Tibial artery (tissue), 4 donors: ENCODE measurements around the gene TACC2.

Source experiments
- DNase-seq, 2 donors: peaks; one replicate each; pipeline ENCODE4 v3.0.0-alpha.2; 2019
- H3K27ac ChIP-seq, 2 donors: fragments of 200-600 bp; sonication (generic) in 1 of 2; 1 replicate in 1 of 2; 2 replicates in 1 of 2; pipeline ENCODE4 v1.5.1; 2018 to 2019; ENCODE audit warnings: mild to moderate bottlenecking in 1 of 2
- H3K27me3 ChIP-seq, 2 donors: fragments of 200-600 bp; sonication (generic) in 1 of 2; one replicate each; pipeline versions ENCODE4 v1.5.1 to v1.6.0; 2016 to 2019
- H3K36me3 ChIP-seq, 3 donors: fragments of 200-600 bp; sonication (generic) in 2 of 3; one replicate each; pipeline ENCODE4 v1.5.1; 2016 to 2019; ENCODE audit warnings: mild to moderate bottlenecking in 2 of 3
- H3K4me1 ChIP-seq, 4 donors: fragments of 200-600 bp; sonication (generic) in 2 of 4; 1 replicate in 3 of 4; 2 replicates in 1 of 4; pipeline ENCODE4 v1.5.1; 2016 to 2019
- H3K4me3 ChIP-seq, 2 donors: fragments of 200-600 bp; sonication (generic) in 1 of 2; 1 replicate in 1 of 2; 2 replicates in 1 of 2; pipeline ENCODE4 v1.5.1; 2018 to 2019; ENCODE audit warnings: mild to moderate bottlenecking in 2 of 2
- H3K9me3 ChIP-seq, 3 donors: fragments of 200-600 bp; sonication (generic) in 1 of 3; one replicate each; pipeline ENCODE4 v1.5.1; 2016 to 2019
- CTCF ChIP-seq, 2 experiments: fragments of 200-600 bp in 1 of 2; fragments of 450-650 bp in 1 of 2; IDR thresholded peaks; one replicate each; pipeline ENCODE4 v1.5.1; 2017 to 2019; ENCODE audit warnings: antibody characterized with exemption in 2 of 2, mild to moderate bottlenecking in 1 of 2, moderate library complexity in 1 of 2
- intact Hi-C: fragments of 100-400 bp; cut with DNase I; formaldehyde crosslinking; loops from one replicate; pipeline ENCODE4 v1.15.0; 2023; ENCODE audit warnings: low total_unique reads

The TACC2 gene

GRCh38 chr10:122161795-122162194 lies 172.8 kb downstream of the TACC2 start:
- no peaks in the 10 kb centered on the region for H3K36me3 ChIP-seq
- intact Hi-C loops = no loop called here
- peaks cover 0 to 23% (median 9%) of the 10 kb centered on the region in 4 donors for H3K4me1 ChIP-seq
- H3K27me3 ChIP-seq = no peaks in the 10 kb centered on the region
- no peak overlapping the region for H3K4me3 ChIP-seq
- H3K9me3 ChIP-seq = no peaks in the 10 kb centered on the region
- TF ChIP-seq CTCF (IDR thresholded peaks at IDR 0.05) = no peak
- no peak for DNase-seq
- no peak overlapping the region for H3K27ac ChIP-seq

GRCh38 chr10:122162671-122163173 lies 173.8 kb downstream of the TACC2 start:
- Histone ChIP-seq H3K4me1 (peaks cover 0 to 23% (median 9%) of the 10 kb centered on the region in 4 donors), H3K27ac (no peak overlapping the region), H3K27me3 (no peaks in the 10 kb centered on the region), H3K36me3 (no peaks in the 10 kb centered on the region), H3K9me3 (no peaks in the 10 kb centered on the region), H3K4me3 (no peak overlapping the region)
- intact Hi-C loops = no loop called here
- no peak for TF ChIP-seq CTCF (IDR thresholded peaks at IDR 0.05)
- DNase-seq = no peak

GRCh38 chr10:122163174-122164022 lies 174.4 kb downstream of the TACC2 start:
- no peak for TF ChIP-seq CTCF (IDR thresholded peaks at IDR 0.05)
- Histone ChIP-seq H3K4me1 (peaks cover 0 to 23% (median 9%) of the 10 kb centered on the region in 4 donors), H3K27ac (no peak overlapping the region), H3K36me3 (no peaks in the 10 kb centered on the region), H3K4me3 (peak overlapping the region; percentile 34 to 47), H3K9me3 (no peaks in the 10 kb centered on the region), H3K27me3 (no peaks in the 10 kb centered on the region)
- DNase-seq = no peak
- intact Hi-C loops = no loop called here

GRCh38 chr10:122164023-122164601 lies 175.1 kb downstream of the TACC2 start:
- peak overlapping the region; percentile 34 to 47 for H3K4me3 ChIP-seq
- H3K4me1 ChIP-seq = peaks cover 0 to 21% (median 9%) of the 10 kb centered on the region in 4 donors
- intact Hi-C loops = no loop called here
- no peak for DNase-seq
- H3K9me3 ChIP-seq = no peaks in the 10 kb centered on the region
- H3K36me3 ChIP-seq = no peaks in the 10 kb centered on the region
- H3K27me3 ChIP-seq = no peaks in the 10 kb centered on the region
- TF ChIP-seq CTCF (IDR thresholded peaks at IDR 0.05) = no peak
- no peak overlapping the region for H3K27ac ChIP-seq

- intact Hi-C loops = no loop called here
- no peak for DNase-seq
- H3K27ac ChIP-seq = no peak overlapping the region
Observed at GRCh38 chr10:122164815-122165483, 176.0 kb downstream of the TACC2 start.

More at GRCh38 chr10:122164815-122165483, 176.0 kb downstream of the TACC2 start:
- H3K4me1 ChIP-seq = peaks cover 0 to 18% (median 9%) of the 10 kb centered on the region in 4 donors
- H3K9me3 ChIP-seq = no peaks in the 10 kb centered on the region
- no peaks in the 10 kb centered on the region for H3K27me3 ChIP-seq
- TF ChIP-seq CTCF (IDR thresholded peaks at IDR 0.05) = no peak
- no peak overlapping the region for H3K4me3 ChIP-seq
- H3K36me3 ChIP-seq = no peaks in the 10 kb centered on the region
